Measurements from ENCODE around the gene HEXIM1.

DNA sequence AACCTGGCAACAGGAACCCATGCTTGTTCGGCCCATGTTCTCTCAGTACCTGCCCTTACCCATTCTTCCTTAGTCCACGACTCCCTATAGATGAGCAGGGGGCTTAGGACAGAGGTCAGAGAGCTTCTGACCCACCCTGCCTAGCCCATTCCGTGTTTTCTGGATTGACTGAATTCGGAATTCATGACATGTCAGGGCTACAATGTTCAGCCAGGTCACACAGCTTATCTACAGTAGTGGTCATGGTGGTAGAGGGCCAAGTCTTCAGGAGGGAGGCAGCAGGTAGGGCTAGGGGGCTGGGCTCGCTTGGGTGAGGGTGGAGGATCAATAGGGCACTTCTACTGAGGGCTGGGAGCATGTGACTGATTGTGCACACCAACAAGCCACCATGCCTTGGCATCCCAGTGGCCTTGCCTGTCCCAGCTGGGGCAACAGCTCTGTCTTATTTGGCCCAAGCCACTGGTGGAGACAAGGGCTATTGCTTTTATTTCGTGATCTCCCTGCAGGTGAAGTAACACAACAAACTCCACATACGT, 16.5 kb downstream of the HEXIM1 start:
- TF ChIP-seq TEAD4 (IDR thresholded peaks at IDR 0.05): no peak
- TF ChIP-seq, protein P1, sequence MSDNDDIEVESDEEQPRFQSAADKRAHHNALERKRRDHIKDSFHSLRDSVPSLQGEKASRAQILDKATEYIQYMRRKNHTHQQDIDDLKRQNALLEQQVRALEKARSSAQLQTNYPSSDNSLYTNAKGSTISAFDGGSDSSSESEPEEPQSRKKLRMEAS (IDR thresholded peaks at IDR 0.05): no peak
- TF ChIP-seq CREB1 (IDR thresholded peaks at IDR 0.05; ENCODE audit: low read depth): no peak
- TF ChIP-seq REST (IDR thresholded peaks at IDR 0.05; ENCODE audit: low read depth): no peak
- no peak for TF ChIP-seq FOXM1 (IDR thresholded peaks at IDR 0.05; ENCODE audit: borderline replicate concordance, low read depth)
- no peak for TF ChIP-seq RAD21 (IDR thresholded peaks at IDR 0.05; ENCODE audit: low read depth)

Data from Ishikawa (cell line).